GM12875 (cell line): Measurements from ENCODE around the gene NFIA.

Experiments
- H3K4me3 ChIP-seq: one replicate; pipeline ENCODE4 v1.5.1; 2011; ENCODE audit warnings: low read depth, low read length, control low read depth
- TF ChIP-seq, protein P1 (sequence below): IDR thresholded peaks from 2 replicates; pipeline ENCODE4 v1.5.1; 2011; ENCODE audit warnings: low read depth, mild to moderate bottlenecking, control low read depth, inconsistent platforms, low read length, moderate library complexity, borderline replicate concordance; ENCODE audit not compliant: insufficient read depth

Gene NFIA

GRCh38 chr1:61174060-61174795 lies 91.9 kb downstream of the NFIA start:
- H3K4me3 ChIP-seq: no peak overlapping the region
- TF ChIP-seq, protein P1, sequence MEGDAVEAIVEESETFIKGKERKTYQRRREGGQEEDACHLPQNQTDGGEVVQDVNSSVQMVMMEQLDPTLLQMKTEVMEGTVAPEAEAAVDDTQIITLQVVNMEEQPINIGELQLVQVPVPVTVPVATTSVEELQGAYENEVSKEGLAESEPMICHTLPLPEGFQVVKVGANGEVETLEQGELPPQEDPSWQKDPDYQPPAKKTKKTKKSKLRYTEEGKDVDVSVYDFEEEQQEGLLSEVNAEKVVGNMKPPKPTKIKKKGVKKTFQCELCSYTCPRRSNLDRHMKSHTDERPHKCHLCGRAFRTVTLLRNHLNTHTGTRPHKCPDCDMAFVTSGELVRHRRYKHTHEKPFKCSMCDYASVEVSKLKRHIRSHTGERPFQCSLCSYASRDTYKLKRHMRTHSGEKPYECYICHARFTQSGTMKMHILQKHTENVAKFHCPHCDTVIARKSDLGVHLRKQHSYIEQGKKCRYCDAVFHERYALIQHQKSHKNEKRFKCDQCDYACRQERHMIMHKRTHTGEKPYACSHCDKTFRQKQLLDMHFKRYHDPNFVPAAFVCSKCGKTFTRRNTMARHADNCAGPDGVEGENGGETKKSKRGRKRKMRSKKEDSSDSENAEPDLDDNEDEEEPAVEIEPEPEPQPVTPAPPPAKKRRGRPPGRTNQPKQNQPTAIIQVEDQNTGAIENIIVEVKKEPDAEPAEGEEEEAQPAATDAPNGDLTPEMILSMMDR: no peak

DNA sequence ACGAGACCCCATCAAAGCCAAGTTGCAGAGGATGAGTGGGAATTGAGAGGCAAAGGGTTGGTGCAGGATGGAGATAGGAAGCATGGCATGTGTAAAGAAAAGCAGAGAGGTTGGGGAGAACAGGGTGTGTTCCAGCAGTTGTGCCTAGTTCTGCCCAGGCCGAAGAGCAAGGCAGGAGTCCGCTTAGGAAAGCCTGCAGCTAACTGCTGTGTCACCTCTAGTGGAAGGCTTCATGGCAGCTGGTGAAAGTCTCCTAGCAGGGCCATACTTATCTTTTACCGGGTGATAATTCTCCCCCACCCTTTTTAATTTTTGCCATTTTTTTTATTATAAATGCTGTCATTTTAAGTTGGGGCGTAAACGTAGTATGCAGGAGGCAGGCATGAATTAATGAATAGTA lies 93.6 kb downstream of the NFIA start:
- no peak overlapping the region for H3K4me3 ChIP-seq
- TF ChIP-seq, protein P1: no peak

DNA sequence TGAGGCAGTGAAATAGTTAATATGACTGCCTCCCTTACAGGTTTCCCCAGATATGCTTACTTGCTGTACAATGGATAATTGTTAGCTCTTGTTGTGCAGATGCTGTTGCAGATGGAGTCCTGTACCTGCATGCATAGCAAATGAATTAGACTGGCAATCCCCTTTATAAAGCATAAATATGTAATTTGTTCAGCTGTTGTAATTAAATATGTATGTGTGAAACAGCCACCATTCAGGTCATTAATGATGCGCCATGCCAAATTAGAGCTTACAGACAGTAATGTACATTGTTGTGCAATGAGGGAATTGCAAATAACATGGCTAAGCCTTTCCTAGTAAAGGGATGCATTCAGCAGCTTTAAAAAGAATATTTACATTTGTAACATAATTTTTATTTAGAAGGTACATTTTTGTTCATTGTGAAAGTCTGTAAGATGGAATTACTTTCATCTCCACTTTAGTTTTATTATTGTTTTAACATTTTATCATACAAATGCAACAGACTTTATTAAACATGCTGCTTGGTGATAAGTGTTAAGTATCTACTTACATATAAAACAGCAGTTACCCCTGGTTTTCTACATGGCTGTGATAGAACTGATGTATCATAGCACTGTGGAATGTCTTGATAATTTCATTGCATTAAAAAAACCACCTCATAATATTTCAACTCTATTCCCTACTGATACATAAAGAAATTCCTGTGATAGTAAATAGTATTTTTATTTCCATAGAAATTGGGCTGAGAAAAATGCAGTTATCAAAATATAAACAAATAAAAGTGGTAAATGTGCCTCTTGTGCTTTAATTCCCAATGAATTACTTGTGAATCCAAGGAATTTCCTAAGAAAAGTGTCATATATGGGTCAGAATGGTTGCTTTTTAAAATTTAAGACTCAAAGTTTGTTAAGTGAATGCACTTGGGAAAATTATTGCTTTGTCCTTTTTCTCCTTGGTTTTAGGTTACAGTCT lies 99.0 kb downstream of the NFIA start:
- no peak overlapping the region for H3K4me3 ChIP-seq
- TF ChIP-seq, protein P1: no peak

DNA sequence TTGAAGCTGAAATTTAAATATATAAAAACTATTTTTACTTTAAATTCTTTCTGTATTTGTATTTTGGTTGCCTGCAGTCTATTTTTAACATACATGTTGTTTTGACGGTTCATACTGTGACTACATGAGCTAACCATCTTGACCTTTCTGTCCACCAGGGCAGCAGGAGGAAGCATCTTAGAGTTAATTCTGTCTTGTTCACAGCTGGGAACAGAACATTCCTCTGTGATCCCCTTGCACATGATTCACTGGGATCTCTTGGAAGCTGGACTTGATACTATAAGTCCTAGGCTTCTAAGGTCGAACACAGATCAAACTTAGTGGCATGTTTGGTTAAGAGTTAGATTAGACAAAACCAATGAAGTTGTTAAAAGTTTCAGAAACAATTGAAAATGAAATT lies 99.7 kb downstream of the NFIA start:
- no peak overlapping the region for H3K4me3 ChIP-seq
- TF ChIP-seq, protein P1: no peak

DNA sequence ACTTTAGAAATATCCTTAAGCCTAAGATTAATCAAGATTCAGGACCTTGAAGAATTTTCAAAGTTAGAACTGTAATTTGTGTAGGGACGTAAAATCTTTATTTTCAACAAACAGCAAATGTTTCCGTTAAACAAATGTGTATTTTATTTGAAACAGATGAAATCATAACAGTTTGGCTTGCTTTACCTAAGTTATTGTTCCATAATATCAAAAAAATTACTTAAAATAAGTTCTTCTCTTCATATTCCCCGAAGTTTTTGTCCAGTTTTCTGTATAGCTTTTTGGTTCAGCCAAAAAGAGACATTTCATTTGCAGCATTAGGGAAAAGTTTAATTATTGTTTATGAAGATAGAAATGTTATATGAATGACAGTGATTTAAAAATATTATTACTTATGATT lies 100.1 kb downstream of the NFIA start:
- H3K4me3 ChIP-seq: no peak overlapping the region
- TF ChIP-seq, protein P1: no peak

DNA sequence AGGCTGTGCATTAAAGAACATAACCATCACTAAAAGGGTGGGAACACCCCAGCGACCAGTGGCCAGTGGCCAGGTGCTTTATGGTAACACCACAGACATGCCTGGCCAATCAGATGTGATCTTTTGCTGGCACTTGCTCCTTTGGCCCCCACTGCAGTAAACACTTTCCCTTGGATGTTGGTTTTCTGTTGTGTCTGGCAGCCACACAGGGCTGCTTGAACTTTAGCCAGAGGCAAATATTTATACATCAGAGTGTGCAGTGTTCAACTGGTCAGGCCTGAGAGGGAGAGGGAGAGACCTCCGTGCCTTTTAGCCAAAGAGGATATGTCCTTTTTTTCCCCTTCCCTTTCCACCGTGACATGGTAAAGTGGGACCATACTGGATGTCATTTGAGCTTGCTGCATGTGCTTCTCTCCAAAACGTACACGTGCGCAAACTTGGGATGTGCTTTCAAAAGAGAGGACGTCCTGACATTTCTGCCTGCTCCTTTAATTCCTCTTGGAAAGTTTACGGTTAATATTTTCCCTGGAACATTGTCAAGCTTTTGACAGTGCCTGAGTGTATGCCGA lies 101.2 kb downstream of the NFIA start:
- TF ChIP-seq, protein P1: no peak
- no peak overlapping the region for H3K4me3 ChIP-seq
